KMS-11 (cell line): ENCODE results near the gene CSNK1A1.

ENCODE experiments used
- H2AFZ ChIP-seq: fragments of 200-600 bp; sonication (generic); 2 replicates; pipeline ENCODE4 v1.6.1; 2016; ENCODE audit warnings: antibody characterized with exemption, mixed run types, low read depth
- H3K27ac ChIP-seq: fragments of 200-600 bp; sonication (generic); 2 replicates; pipeline ENCODE4 v1.6.1; 2016; ENCODE audit warnings: mild to moderate bottlenecking, mixed run types
- H3K27me3 ChIP-seq: fragments of 200-600 bp; sonication (generic); 2 replicates; pipeline ENCODE4 v1.6.1; 2017; ENCODE audit warnings: mild to moderate bottlenecking, low read depth, mixed run types, moderate library complexity; ENCODE audit not compliant: insufficient read depth
- H3K36me3 ChIP-seq: fragments of 200-600 bp; sonication (generic); 2 replicates; pipeline ENCODE4 v1.6.1; 2017; ENCODE audit warnings: mild to moderate bottlenecking, mixed run types; ENCODE audit not compliant: insufficient read depth
- H3K4me1 ChIP-seq: fragments of 200-600 bp; sonication (generic); 2 replicates; pipeline ENCODE4 v1.6.1; 2016; ENCODE audit warnings: mild to moderate bottlenecking, low read depth, mixed run types; ENCODE audit not compliant: poor library complexity, severe bottlenecking
- H3K4me2 ChIP-seq: fragments of 200-600 bp; sonication (generic); 2 replicates; pipeline ENCODE4 v1.7.0; 2016; ENCODE audit warnings: mild to moderate bottlenecking, mixed run types
- H3K4me3 ChIP-seq: fragments of 200-600 bp; sonication (generic); IDR thresholded peaks from 2 replicates; pipeline ENCODE4 v1.6.1; 2017; ENCODE audit warnings: low read depth, low read length, mixed read lengths; ENCODE audit not compliant: insufficient read depth
- H3K79me2 ChIP-seq: fragments of 200-600 bp; sonication (generic); 2 replicates; pipeline ENCODE4 v1.6.1; 2016; ENCODE audit warnings: low read depth, mixed run types; ENCODE audit not compliant: insufficient read depth
- H3K9ac ChIP-seq: fragments of 200-600 bp; sonication (generic); 2 replicates; pipeline ENCODE4 v1.6.1; 2016; ENCODE audit warnings: mild to moderate bottlenecking, mixed run types
- H4K20me1 ChIP-seq: fragments of 200-600 bp; sonication (generic); 2 replicates; pipeline ENCODE4 v1.6.1; 2016; ENCODE audit warnings: mild to moderate bottlenecking, mixed run types; ENCODE audit not compliant: insufficient read depth
- TF ChIP-seq, protein P1 (sequence below): fragments of 200-600 bp; sonication (generic); conservative IDR thresholded peaks from 2 replicates; pipeline ENCODE4 v1.6.1; 2017; ENCODE audit warnings: low read depth, mild to moderate bottlenecking, antibody characterized with exemption, low read length, moderate library complexity, mixed read lengths

Gene CSNK1A1

DNA sequence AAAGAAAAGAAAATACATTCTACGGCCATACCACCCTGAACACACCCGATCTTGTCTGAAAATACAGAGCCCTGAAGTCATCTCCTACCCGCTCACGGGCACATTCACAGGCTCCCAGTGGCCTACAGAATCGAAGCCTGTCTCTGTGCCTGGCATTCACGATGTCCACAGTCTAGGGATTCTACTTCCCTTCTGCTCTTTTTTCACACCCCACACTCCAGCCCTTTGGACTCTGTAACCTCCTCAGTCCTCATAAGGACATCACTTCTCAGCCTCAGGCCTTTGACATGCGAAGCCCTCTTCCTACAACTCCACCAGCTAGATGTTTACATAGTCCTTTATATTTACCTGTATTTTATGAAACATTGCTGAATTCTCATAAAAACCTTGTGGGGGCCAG, 77.8 kb downstream of the CSNK1A1 start:
- H3K4me2 ChIP-seq: no peak overlapping the region
- no peaks in the 10 kb centered on the region for H3K4me1 ChIP-seq
- no peaks in the 10 kb centered on the region for H4K20me1 ChIP-seq
- no peak overlapping the region for H3K9ac ChIP-seq
- H3K4me3 ChIP-seq: no peak overlapping the region
- TF ChIP-seq, protein P1, sequence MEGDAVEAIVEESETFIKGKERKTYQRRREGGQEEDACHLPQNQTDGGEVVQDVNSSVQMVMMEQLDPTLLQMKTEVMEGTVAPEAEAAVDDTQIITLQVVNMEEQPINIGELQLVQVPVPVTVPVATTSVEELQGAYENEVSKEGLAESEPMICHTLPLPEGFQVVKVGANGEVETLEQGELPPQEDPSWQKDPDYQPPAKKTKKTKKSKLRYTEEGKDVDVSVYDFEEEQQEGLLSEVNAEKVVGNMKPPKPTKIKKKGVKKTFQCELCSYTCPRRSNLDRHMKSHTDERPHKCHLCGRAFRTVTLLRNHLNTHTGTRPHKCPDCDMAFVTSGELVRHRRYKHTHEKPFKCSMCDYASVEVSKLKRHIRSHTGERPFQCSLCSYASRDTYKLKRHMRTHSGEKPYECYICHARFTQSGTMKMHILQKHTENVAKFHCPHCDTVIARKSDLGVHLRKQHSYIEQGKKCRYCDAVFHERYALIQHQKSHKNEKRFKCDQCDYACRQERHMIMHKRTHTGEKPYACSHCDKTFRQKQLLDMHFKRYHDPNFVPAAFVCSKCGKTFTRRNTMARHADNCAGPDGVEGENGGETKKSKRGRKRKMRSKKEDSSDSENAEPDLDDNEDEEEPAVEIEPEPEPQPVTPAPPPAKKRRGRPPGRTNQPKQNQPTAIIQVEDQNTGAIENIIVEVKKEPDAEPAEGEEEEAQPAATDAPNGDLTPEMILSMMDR: no peak
- no peaks in the 10 kb centered on the region for H3K36me3 ChIP-seq
- H2AFZ ChIP-seq: no peak overlapping the region
- H3K79me2 ChIP-seq: no peaks in the 10 kb centered on the region
- no peak overlapping the region for H3K27ac ChIP-seq
- H3K27me3 ChIP-seq: no peaks in the 10 kb centered on the region

DNA sequence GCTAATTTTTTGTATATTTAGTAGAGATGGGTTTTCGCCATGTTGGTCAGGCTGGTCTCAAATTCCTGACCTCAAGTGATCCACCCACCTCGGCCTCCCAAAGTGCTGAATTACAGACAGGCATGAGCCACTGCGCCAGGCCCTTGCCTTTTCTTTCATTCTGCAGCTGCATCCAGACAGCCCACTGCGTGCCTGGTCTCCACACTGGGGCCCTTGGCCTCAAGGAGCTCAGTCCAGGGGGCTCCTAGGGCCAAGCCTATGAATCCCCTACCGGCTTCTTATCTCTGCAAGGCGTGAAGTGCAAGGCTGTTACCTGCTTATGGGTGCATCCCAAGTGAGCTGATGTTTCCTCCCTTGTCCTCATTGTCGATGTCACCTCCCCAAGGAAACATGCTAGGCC, 78.8 kb downstream of the CSNK1A1 start:
- Histone ChIP-seq H3K27me3 (no peaks in the 10 kb centered on the region), H4K20me1 (no peaks in the 10 kb centered on the region), H3K4me1 (no peaks in the 10 kb centered on the region), H3K4me2 (no peak overlapping the region), H3K4me3 (no peak overlapping the region), H3K27ac (no peak overlapping the region), H2AFZ (no peak overlapping the region), H3K79me2 (no peaks in the 10 kb centered on the region), H3K36me3 (no peaks in the 10 kb centered on the region), H3K9ac (no peak overlapping the region)
- TF ChIP-seq, protein P1: no peak

GRCh38 chr5:149471406-149472183, 79.6 kb downstream of the CSNK1A1 start:
- Histone ChIP-seq H3K4me2 (no peak overlapping the region), H3K9ac (no peak overlapping the region), H3K4me1 (no peaks in the 10 kb centered on the region), H3K27ac (no peak overlapping the region), H3K27me3 (no peaks in the 10 kb centered on the region), H3K4me3 (no peak overlapping the region), H2AFZ (no peak overlapping the region), H4K20me1 (no peaks in the 10 kb centered on the region), H3K79me2 (no peaks in the 10 kb centered on the region), H3K36me3 (no peaks in the 10 kb centered on the region)
- TF ChIP-seq, protein P1: no peak

DNA sequence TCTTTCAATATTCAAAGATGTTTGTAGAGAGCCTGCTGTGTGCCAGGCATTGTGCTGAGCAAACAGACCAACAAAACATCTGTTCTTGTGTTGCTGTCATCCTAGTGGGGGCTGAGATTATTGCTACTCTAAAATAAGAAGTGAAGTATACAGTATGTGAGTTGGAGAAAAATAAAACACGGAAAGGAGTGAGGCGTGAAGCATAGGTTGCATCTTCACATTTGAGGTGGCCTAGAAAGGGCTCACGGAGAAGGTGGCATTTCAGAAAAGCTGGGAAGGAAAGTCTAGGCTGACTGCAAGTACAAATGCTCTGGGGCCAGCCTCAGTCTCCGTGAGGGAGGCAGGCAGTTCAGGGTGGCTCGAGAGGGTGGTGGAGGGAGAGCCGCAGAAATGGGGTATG, 80.3 kb downstream of the CSNK1A1 start:
- no peak overlapping the region for H3K9ac ChIP-seq
- no peak overlapping the region for H3K27ac ChIP-seq
- H3K4me3 ChIP-seq: no peak overlapping the region
- no peaks in the 10 kb centered on the region for H4K20me1 ChIP-seq
- H3K4me1 ChIP-seq: no peaks in the 10 kb centered on the region
- TF ChIP-seq, protein P1: no peak
- no peak overlapping the region for H3K4me2 ChIP-seq
- no peaks in the 10 kb centered on the region for H3K79me2 ChIP-seq
- H3K36me3 ChIP-seq: no peaks in the 10 kb centered on the region
- H3K27me3 ChIP-seq: no peaks in the 10 kb centered on the region
- no peak overlapping the region for H2AFZ ChIP-seq
